ENCODE results near the gene FAM219B. TPM values are rescaled to one million over a fixed set of nuclear protein-coding genes. Genes with fewer than 3 reads are reported as not detected.

FAM219B gene, protein sequence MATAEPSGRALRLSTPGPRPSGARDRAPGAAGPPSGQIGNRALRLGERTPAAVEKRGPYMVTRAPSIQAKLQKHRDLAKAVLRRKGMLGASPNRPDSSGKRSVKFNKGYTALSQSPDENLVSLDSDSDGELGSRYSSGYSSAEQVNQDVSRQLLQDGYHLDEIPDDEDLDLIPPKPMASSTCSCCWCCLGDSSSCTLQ
- 32.1 to 39.1 TPM (median 35.7 TPM) in 5 replicates for total RNA-seq (2022; extraction: Qiagen RNA extraction)

DNA sequence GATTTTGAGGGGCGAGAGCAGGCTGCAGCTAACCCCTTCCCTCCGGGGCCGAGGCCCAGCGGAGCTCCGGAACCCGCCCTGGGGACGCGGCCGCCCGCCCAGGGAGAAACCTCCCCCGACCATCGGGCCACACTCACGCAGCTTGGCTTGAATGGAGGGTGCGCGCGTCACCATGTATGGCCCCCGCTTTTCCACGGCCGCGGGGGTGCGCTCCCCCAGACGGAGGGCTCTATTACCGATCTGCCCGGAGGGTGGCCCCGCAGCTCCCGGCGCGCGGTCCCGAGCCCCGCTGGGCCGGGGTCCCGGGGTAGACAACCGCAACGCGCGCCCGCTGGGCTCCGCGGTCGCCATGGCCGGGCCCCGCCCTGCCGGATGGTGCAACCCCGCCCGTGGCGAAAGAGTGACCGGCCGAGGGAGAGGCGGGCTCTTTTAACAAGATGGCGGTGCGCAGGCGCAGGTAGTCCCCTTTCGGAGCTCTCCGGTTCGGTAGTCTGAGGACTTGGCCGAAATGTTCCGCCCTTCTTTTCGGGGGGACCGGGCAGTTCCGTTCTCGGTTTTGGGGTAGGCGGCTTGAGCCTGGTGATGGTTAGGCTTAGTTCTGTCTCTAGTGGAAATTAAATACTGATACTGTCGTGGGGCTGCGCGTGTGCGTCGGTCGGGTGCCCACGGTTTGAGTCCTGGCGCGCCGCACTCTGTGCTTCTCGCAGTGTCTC lies at the start of gene FAM219B:
TSS of gene FAM219B (minus strand) at position 402 of the 713 bp plus-strand sequence. CDS start at position 351, 51 bp downstream.

DNA sequence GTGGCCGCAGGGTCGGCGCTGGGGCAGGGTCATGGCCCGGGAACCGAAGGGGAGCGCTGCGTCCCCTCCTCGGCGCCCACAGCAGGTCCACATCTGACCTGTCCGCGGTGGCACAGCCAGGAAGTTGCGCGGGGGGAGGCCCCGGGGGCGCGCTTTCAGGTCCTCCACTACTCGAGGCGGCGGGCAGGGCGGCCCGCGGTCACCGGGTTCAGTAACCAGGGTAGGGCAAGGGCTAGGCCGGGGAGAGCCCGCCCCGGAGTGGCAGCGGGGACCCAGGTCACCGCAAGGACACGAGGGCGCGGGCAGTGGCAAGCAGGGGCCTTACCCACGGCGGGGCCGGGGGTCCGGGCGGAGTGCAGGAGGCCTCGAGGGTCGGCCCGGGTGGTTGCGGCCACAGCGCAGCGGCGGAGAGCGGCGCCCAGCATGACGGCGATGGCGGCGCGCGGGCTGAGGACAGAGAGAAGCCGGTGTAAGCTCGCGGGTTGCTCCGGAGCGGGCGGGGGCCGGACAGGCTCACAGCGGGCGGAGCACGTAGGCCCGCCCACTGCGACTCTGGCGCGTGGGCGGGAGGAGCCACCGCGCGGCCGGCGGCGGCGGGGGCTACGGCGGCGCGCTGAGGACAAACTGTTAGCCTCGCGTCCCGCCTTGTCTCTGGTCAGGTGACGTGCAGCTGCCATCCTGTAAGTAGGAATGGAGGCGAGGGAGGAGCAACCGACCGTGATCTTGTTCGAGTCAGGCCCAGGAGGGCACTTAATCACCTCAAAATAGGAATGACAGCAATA lies 31.1 kb upstream of the FAM219B start, which contains the start of gene COX5A:
TSS of gene COX5A (minus strand) at position 484 of the 782 bp plus-strand sequence. CDS start at position 425, 59 bp downstream.

DNA sequence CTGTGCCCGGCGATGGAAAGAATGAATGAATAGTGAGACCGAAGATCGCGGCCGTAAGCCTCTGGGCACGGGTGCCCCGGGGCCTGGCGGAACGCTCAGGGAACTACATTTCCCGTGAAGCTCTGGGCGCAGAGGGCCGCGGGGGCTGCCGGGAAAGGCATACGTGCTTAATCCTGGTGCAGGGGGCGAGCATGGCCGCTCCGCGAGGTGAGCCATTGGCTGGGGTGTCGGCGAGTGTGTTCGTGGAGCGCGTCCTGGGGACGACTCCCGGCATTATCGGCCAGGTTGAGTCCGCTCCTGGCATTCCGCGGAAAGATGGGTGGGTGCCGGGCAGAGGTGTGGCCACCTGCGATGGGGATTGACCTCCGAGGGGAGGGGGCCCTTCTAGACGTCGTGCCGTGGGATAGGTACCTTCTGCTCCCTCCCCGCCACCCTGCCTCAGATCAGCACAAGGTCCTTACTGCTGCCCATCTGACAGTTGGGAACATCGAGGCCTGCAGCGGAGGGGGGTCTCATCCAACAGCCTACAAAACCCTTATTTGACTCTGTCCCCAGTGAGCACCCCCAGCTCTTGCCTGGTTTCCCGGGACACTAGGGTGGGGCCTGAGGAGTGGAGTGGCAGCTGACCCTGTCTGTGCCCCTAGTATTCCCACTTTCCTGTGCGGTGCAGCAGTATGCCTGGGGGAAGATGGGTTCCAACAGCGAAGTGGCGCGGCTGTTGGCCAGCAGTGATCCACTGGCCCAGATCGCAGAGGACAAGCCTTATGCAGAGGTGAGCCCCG lies 16.6 kb downstream of the FAM219B start, which contains the start of gene MPI:
TSS of gene MPI (plus strand) at position 160 of the 782 bp plus-strand sequence. CDS start at position 192, 32 bp downstream.

DNA sequence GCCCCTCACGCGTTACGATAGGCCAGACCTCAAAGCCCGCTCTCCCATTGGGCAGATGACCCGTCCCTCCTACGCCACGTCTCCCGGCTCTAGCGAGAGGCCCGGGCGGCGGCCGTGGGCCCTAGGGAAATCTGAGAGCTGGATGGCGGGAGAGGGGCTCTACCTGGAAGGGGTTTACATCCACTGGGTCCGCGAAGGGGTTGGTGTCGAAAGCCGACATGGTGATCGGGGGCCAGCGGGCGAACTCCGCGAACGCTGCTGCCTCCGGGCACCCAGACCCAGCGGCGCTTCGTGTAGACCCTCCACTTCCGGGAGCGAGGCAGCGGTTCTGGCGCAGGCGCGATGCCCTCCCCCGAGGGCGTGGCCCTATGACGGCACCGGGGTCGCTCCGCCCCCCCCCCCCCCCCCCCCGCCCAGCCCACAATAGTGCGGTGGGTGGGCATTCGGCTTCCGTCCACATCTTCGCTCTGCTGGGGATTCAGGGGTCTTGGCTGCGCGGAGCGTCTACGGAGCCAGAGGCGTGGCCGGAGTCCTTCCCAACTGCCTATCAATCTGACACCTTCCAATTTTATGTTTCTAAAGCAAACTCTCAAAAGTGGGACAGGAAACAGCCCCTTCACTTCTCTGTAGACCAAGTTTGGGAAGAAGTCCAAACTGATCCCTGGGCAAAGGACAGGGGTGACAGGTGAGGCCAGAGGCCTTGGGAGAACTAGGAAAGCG lies 33.5 kb downstream of the FAM219B start, which contains the start of gene SCAMP2:
TSS of gene SCAMP2 (minus strand) at position 330 of the 720 bp plus-strand sequence. CDS start at position 220, 110 bp downstream.

Other genes starting within 250 kb of the FAM219B start
- gene EDC3, start 210.8 kb downstream of the FAM219B start, total RNA-seq (2022; extraction: Qiagen RNA extraction) = 20.3 to 24.5 TPM (median 22.7 TPM) in 5 replicates
- 1.2 to 2.2 TPM (median 1.7 TPM) in 5 replicates for gene CYP1A1, start 181.3 kb downstream of the FAM219B start, total RNA-seq (2022; extraction: Qiagen RNA extraction)
- gene CYP1A2, start 158.0 kb downstream of the FAM219B start, total RNA-seq (2022; extraction: Qiagen RNA extraction) = not detected in 5 replicates
- 63.3 to 70.0 TPM (median 63.8 TPM) in 5 replicates for gene CSK, start 124.8 kb downstream of the FAM219B start, total RNA-seq (2022; extraction: Qiagen RNA extraction)
- gene LMAN1L, start 94.0 kb downstream of the FAM219B start, total RNA-seq (2022; extraction: Qiagen RNA extraction) = 0.02 to 0.06 TPM in 2 of 5 replicates, not detected in the others
- not detected in 5 replicates for gene CPLX3, start 80.2 kb downstream of the FAM219B start, total RNA-seq (2022; extraction: Qiagen RNA extraction)
- 26.1 to 36.0 TPM (median 35.1 TPM) in 5 replicates for gene ULK3, start 63.7 kb downstream of the FAM219B start, total RNA-seq (2022; extraction: Qiagen RNA extraction)
- gene SCAMP2, start 33.5 kb downstream of the FAM219B start, total RNA-seq (2022; extraction: Qiagen RNA extraction) = 57.7 to 69.5 TPM (median 66.9 TPM) in 5 replicates
- gene MPI, start 16.8 kb downstream of the FAM219B start, total RNA-seq (2022; extraction: Qiagen RNA extraction) = 28.0 to 42.3 TPM (median 33.9 TPM) in 5 replicates
- gene COX5A, start 31.2 kb upstream of the FAM219B start, total RNA-seq (2022; extraction: Qiagen RNA extraction) = 449 to 627 TPM (median 566 TPM) in 5 replicates
- 18.8 to 28.2 TPM (median 26.4 TPM) in 5 replicates for gene RPP25, start 49.9 kb upstream of the FAM219B start, total RNA-seq (2022; extraction: Qiagen RNA extraction)
- gene SCAMP5, start 88.7 kb upstream of the FAM219B start, total RNA-seq (2022; extraction: Qiagen RNA extraction) = 10.2 to 12.5 TPM (median 12.0 TPM) in 5 replicates
- gene PPCDC, start 116.7 kb upstream of the FAM219B start, total RNA-seq (2022; extraction: Qiagen RNA extraction) = 16.8 to 22.7 TPM (median 19.0 TPM) in 5 replicates

All from A549 treated with AZD2906 at 1 μM for 4 hours (cell line).